OCI-LY3 (cell line): ENCODE results near the gene SPPL2B.

Source experiments
- H2AFZ ChIP-seq: fragments of 200-600, 300-600 bp; shearing (Covaris generic); 2 replicates; pipeline ENCODE4 v1.6.0; 2014; ENCODE audit warnings: antibody characterized with exemption, low read depth, low read length
- H3K27ac ChIP-seq: fragments of 200-600, 300-600 bp; sonication (generic); 2 replicates; pipeline ENCODE4 v1.5.1; 2014; ENCODE audit warnings: mild to moderate bottlenecking, low read length, moderate library complexity, mixed read lengths
- H3K27me3 ChIP-seq: fragments of 200-600, 300-600 bp; sonication (generic); 2 replicates; pipeline ENCODE4 v1.6.1; 2014; ENCODE audit warnings: low read depth, low read length, mixed read lengths
- H3K36me3 ChIP-seq: fragments of 200-600, 300-600 bp; sonication (generic); replicated peaks from 2 replicates; pipeline ENCODE3; 2014; ENCODE audit warnings: low read depth, low read length, mixed read lengths
- H3K4me1 ChIP-seq: fragments of 300-600, 200-600 bp; sonication (generic); 2 replicates; pipeline ENCODE4 v1.6.1; 2014; ENCODE audit warnings: low read length, mixed read lengths
- H3K4me2 ChIP-seq: fragments of 200-600, 300-600 bp; sonication (generic); 2 replicates; pipeline ENCODE4 v1.6.1; 2014; ENCODE audit warnings: low read length, mixed read lengths
- H3K4me3 ChIP-seq: fragments of 300-600, 200-600 bp; sonication (generic); 2 replicates; pipeline ENCODE4 v1.5.1; 2014; ENCODE audit warnings: antibody characterized with exemption, mild to moderate bottlenecking, low read length, moderate library complexity
- H3K79me2 ChIP-seq: fragments of 300-600, 200-600 bp; shearing (Covaris generic); 2 replicates; pipeline ENCODE4 v1.6.1; 2014; ENCODE audit warnings: mild to moderate bottlenecking, low read length, mixed read lengths
- H3K9ac ChIP-seq: fragments of 300-600, 200-600 bp; shearing (Covaris generic); 2 replicates; pipeline ENCODE4 v1.6.0; 2014; ENCODE audit warnings: mild to moderate bottlenecking, low read length, moderate library complexity
- H3K9me3 ChIP-seq: fragments of 200-600, 300-600 bp; shearing (Covaris generic); 2 replicates; pipeline ENCODE4 v1.6.1; 2014; ENCODE audit warnings: low read length, mixed read lengths; ENCODE audit not compliant: insufficient read depth
- H4K20me1 ChIP-seq: fragments of 200-600, 300-600 bp; sonication (generic); 2 replicates; pipeline ENCODE4 v1.6.1; 2016; ENCODE audit warnings: low read length, mixed read lengths; ENCODE audit not compliant: insufficient read depth
- EZH2phosphoT487 ChIP-seq: fragments of 200-600 bp; shearing (Covaris generic); IDR thresholded peaks from 2 replicates; pipeline ENCODE4 v1.6.1; 2018; ENCODE audit warnings: antibody characterized with exemption, mixed run types, low read depth
- TF ChIP-seq, protein P1 (sequence below): fragments of 200-600, 300-600 bp; sonication (generic); IDR thresholded peaks from 2 replicates; pipeline ENCODE4 v1.5.1; 2014; ENCODE audit warnings: antibody characterized with exemption, low read length, low read depth

Gene SPPL2B

DNA sequence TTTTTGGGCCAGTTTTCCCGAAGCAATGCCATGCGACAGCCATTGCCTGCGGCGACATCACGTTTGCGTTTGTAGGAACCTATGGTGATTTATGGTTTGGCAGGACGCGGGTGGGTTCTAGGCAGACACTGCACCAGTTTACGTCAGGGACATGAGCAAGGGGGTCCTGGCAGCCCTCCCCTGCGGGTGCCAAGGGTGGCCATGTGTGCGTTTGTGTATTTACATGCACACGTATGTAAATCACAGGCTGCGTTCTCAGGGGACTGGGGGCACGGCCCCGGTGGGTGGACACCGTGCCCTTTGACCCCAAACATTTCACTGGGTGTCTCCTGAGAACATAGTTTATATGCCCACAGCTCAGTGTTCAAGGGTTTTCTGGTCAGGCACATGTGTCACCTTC lies 22.2 kb downstream of the SPPL2B start:
- Histone ChIP-seq H3K9ac (no peak overlapping the region), H3K79me2 (no peaks in the 10 kb centered on the region)
- no peak for TF ChIP-seq EZH2phosphoT487
- TF ChIP-seq, protein P1, sequence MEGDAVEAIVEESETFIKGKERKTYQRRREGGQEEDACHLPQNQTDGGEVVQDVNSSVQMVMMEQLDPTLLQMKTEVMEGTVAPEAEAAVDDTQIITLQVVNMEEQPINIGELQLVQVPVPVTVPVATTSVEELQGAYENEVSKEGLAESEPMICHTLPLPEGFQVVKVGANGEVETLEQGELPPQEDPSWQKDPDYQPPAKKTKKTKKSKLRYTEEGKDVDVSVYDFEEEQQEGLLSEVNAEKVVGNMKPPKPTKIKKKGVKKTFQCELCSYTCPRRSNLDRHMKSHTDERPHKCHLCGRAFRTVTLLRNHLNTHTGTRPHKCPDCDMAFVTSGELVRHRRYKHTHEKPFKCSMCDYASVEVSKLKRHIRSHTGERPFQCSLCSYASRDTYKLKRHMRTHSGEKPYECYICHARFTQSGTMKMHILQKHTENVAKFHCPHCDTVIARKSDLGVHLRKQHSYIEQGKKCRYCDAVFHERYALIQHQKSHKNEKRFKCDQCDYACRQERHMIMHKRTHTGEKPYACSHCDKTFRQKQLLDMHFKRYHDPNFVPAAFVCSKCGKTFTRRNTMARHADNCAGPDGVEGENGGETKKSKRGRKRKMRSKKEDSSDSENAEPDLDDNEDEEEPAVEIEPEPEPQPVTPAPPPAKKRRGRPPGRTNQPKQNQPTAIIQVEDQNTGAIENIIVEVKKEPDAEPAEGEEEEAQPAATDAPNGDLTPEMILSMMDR = no peak

DNA sequence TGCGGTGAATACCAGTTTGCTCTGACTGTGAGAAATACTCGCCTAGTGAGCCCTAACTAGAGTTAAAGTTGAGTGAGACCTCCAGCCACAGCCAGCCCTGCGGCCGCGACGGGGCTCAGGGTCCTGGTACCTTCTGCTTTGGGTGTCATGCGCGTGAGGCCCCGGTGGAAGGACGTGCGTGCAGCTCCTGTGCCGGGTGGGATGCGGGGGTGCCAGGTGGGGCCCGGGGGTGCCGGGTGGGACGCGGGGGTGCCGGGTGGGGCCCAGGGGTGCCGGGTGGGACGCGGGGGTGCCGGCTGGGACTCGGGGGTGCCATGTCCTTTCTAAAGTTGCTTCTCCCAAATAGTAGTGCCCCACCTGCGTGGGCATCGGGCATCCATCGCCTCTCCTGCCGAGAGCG lies 23.1 kb downstream of the SPPL2B start:
- no peaks in the 10 kb centered on the region for H3K4me1 ChIP-seq
- no peak overlapping the region for H2AFZ ChIP-seq
- no peak overlapping the region for H3K4me3 ChIP-seq
- TF ChIP-seq, protein P1 = no peak
- TF ChIP-seq EZH2phosphoT487 = no peak
- H3K9ac ChIP-seq = no peak overlapping the region
- H4K20me1 ChIP-seq = no peaks in the 10 kb centered on the region
- no peak overlapping the region for H3K4me2 ChIP-seq
- no peaks in the 10 kb centered on the region for H3K79me2 ChIP-seq
- H3K9me3 ChIP-seq = no peaks in the 10 kb centered on the region
- peaks cover 12% of the 10 kb centered on the region for H3K36me3 ChIP-seq
- H3K27ac ChIP-seq = no peak overlapping the region
- H3K27me3 ChIP-seq = no peaks in the 10 kb centered on the region

More for the DNA sequence above, 22.2 kb downstream of the SPPL2B start:
- H3K27ac ChIP-seq = no peak overlapping the region
- no peak overlapping the region for H2AFZ ChIP-seq
- H3K4me2 ChIP-seq = no peak overlapping the region
- no peaks in the 10 kb centered on the region for H3K27me3 ChIP-seq
- peaks cover 12% of the 10 kb centered on the region for H3K36me3 ChIP-seq
- no peaks in the 10 kb centered on the region for H4K20me1 ChIP-seq
- H3K4me3 ChIP-seq = no peak overlapping the region
- no peaks in the 10 kb centered on the region for H3K4me1 ChIP-seq
- H3K9me3 ChIP-seq = no peaks in the 10 kb centered on the region

DNA sequence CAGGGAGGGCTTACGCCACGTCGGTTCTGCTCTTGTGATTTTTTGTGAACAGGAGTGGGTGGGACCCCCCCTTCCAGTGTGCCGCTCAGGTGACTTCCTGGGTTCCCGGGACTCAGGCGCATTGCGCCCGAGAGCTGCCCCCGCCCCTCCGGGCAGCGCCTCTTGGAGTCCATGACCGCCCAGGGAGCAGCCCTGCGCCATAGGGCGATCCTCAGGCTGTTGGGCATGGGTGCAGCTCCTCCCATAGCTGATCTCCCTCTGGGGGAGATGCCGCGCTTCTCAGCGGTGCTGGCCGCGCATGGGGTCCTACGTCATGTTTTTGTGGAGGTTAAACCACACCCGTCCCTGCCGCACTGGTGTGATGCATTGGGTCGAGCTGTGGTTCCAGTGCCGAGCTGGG lies 23.6 kb downstream of the SPPL2B start:
- no peak overlapping the region for H3K27ac ChIP-seq

DNA sequence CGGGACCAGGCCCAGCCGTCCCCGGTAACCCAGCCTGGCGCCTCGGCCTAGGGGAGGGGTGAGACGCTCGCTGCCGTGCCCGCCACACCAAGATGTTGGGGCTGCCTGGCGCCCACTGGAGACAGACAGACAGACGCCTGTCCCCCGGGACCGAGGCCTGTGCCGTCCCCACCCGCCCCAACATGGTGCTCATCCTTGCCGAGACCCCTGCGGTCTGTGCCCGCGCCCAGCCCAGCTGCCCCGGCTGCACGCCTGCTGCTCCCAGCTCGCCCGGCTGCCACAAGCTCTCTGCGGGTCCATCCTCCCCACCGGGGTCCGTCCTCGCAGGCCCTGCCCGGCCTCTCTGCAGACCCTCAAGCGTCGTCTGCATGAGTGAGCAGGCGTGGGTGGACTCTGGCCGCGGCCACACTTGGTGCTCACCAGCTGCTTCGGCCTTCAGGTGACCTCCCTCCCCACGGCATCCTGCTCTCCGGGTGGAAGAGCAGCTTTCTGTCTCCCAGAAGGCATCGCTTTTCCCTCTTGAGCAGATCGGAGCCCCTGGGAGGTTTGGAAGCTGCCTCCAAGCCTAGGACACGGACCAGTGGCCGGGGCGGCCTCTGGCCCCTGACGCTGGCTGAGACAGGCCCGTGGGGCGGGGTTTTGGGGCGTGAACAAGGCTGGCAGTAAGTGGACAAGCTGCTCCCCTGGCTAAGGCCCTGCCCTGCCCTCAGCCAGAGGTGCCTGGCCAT lies 24.8 kb downstream of the SPPL2B start:
- Histone ChIP-seq H3K4me3 (no peak overlapping the region), H3K9ac (no peak overlapping the region), H3K4me1 (no peaks in the 10 kb centered on the region), H3K9me3 (no peaks in the 10 kb centered on the region), H2AFZ (no peak overlapping the region), H3K27me3 (no peaks in the 10 kb centered on the region), H3K27ac (no peak overlapping the region), H3K36me3 (peaks cover 12% of the 10 kb centered on the region), H4K20me1 (no peaks in the 10 kb centered on the region), H3K79me2 (no peaks in the 10 kb centered on the region), H3K4me2 (no peak overlapping the region)
- no peak for TF ChIP-seq EZH2phosphoT487
- TF ChIP-seq, protein P1 = no peak

More for the DNA sequence above, 23.6 kb downstream of the SPPL2B start:
- H3K27me3 ChIP-seq = no peaks in the 10 kb centered on the region
- H3K9me3 ChIP-seq = no peaks in the 10 kb centered on the region
- H3K4me1 ChIP-seq = no peaks in the 10 kb centered on the region
- no peak overlapping the region for H3K9ac ChIP-seq
- peaks cover 12% of the 10 kb centered on the region for H3K36me3 ChIP-seq
- H2AFZ ChIP-seq = no peak overlapping the region
- TF ChIP-seq EZH2phosphoT487 = no peak
- TF ChIP-seq, protein P1 = no peak
- H4K20me1 ChIP-seq = no peaks in the 10 kb centered on the region
- no peak overlapping the region for H3K4me2 ChIP-seq
- H3K4me3 ChIP-seq = no peak overlapping the region
- H3K79me2 ChIP-seq = no peaks in the 10 kb centered on the region
